Hepatic stellate cell (primary cell): ENCODE results near the gene PANK1.
A peak's percentile ranks its signal among the peaks of the same experiment; 100 is the strongest.
"Not testable (repeated sequence)": the region's sequence is repeated elsewhere in the genome, so short reads cannot be mapped to it uniquely, and the experiment has no call there.

Source experiments
- DNase-seq: peaks from one replicate; pipeline ENCODE4 v3.0.0; 2011; ENCODE audit warnings: low spot score

The PANK1 gene

GRCh38 chr10:89566992-89567391 lies 78.0 kb downstream of the PANK1 start:
- DNase-seq: no peak

DNA sequence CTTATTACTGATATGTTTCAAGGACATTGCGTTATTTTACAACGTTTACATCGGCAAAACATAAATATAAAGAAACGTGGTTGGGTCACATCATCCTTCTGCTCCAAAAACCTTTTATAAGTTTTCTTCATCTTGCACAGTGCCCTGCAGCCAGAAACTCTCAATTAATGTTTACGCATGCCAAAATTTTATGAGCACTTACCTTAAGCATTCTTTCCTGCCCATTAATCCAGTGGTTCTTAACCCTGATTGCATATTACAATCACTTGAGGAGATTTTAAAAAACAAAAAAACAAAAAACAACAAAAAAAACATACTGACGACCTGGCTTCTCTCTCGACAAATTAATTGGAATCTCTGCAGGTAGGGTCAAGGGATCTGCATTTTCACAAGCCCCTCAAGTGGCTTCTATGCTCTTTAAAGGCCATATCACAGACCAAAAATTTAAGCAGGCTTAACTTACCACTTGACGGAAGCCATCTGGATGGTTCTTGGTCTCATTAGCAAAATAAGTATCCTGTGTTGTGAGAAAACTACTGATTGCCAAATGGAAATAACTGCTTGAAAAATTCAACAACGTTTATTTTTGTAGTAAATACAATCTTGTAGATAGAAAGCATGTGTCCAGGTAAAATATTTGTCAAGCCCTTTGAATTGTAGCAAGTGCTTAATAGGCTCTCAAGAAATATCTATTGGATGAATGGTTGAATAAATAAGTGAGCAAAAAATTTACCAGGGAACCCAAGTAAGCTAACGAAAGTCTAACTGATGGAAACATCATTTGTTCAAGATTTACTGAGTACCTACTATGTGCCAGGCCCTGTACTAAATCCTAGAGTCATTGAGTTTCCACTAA lies 78.7 kb downstream of the PANK1 start:
- no peak for DNase-seq

DNA sequence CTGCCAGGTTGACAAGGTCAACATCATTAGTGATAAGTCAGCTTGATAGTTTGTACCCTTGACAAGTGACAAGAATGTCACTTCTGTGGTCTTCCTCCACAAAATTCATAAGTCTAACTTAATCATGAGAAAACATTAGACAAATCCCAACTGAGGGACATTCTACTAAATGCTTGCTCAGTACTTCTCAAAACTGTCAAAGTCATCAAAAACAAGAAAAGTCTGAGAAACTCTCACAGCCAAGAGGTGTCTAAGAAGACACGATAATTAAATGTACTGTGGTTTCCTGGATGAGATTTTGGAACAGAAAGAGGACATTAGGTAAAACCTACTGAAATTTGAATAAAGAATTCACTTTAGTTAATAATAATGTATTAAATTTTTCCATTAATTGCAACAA lies 79.9 kb downstream of the PANK1 start:
- DNase-seq: no peak

- DNase-seq: peak; percentile 21
Measured at GRCh38 chr10:89563861-89564478, 81.1 kb downstream of the PANK1 start.

GRCh38 chr10:89563311-89563710 lies 81.7 kb downstream of the PANK1 start:
- DNase-seq: no peak

DNA sequence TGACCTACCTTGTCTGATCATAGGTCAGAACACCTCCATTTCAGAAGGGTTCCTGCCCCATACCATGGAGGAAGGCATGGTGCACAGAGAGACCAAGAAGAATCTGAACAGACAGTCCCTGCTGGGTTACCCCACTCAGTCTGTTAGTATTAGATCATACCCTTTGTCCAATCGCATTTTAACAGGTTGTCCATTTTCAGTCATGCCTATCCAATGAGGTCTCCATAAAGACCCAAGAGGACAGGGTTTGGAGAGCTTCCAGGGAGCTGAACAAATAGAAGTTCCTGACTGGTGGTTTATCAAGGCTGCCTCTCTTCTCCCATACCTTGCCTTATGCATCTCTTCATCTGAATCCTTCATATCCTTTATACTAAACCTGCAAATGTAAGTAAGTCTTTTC lies 88.4 kb downstream of the PANK1 start:
- no peak for DNase-seq

- DNase-seq: no peak
Measured at GRCh38 chr10:89555688-89556445, 89.2 kb downstream of the PANK1 start.

- no peak for DNase-seq
Measured at GRCh38 chr10:89554433-89554832, 90.6 kb downstream of the PANK1 start.

DNA sequence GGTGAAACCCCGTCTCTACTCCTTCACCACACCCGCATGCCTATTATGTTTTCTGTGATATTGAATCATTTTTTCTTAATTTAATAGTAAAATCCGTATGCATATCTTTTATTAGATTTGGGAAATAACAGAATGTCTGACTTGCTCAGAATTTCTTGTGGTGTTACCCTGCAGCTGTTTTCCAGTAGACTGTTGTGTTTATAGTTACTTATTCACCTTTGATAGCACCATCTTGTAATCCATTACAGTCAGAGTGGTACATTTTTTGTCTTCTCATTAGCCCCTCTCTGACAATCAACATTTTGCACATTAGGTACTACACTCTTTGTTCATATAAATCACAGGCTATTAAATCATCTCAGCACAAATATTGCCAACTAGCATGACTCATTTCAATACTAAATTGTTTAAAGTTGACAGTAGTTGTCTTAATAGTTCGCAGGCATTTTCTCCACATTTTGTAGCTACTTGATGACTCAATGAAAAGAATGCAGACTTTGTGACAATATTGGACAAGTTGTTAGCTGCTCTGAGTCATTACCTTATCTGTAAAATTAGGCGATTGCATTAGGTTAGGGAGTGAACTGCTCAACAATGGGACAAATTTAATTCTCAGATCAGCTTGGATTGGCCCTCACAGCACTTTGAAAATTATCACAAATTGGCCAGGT lies 91.8 kb downstream of the PANK1 start:
- peak; percentile 54 for DNase-seq

GRCh38 chr10:89552213-89552612 lies 92.8 kb downstream of the PANK1 start:
- DNase-seq: no peak

DNA sequence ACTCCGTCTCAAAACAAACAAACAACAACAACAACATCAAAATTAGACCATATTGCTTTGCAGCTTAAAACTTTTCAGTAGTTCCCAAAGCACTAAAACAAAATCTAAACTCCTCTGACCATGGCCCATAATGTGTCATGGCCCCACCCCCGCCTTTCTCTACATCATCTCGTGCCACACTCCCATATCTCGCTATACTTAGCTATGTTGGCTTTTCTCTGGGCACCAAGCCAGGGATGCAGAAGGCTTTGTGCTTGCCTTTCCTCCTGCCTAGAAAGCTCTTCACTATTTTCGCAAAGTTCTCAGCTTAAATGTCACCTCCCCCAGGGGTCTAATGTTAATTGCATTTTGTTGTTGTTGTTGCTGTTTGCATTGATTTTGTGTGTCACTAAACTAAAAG lies 94.5 kb downstream of the PANK1 start:
- peak; percentile 55 for DNase-seq

- DNase-seq: no peak
Measured at GRCh38 chr10:89549510-89549909, 95.5 kb downstream of the PANK1 start.

GRCh38 chr10:89548673-89549072 lies 96.4 kb downstream of the PANK1 start:
- DNase-seq: no peak

DNA sequence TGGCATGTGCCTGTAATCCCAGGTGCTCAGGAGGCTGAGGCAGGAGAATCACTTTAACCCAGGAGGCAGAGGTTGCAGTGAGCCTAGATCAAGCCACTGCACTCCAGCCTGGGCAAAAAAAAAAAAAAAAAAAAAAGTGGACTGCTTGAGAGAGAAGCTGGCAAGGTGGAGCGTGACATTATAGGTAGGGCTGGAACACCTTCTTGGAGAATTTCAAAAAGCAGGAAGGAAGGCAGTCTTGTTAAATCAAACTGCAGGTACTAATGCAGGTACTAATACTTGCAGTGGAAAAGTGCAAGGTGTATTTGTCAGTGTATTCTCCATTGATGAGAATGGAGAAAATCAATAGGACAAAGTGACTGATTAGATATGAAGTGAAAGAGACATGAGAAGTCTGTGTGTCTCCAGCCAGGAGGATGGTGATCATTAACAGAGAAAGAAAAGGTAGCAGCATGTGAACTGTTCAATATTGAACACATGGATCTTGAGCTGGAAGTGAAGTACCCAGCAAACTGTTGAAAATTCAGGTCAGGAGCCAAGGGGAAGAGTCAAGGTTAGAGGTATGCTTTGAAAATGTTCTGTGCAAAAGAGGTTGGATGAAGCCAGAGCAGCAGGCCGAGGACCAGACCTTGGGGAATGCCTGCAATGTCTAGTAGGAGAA lies 97.1 kb downstream of the PANK1 start:
- no peak for DNase-seq

- not testable (repeated sequence) for DNase-seq
Measured at GRCh38 chr10:89546651-89547050, 98.4 kb downstream of the PANK1 start.

GRCh38 chr10:89543841-89544240 lies 101.2 kb downstream of the PANK1 start:
- DNase-seq: no peak

DNA sequence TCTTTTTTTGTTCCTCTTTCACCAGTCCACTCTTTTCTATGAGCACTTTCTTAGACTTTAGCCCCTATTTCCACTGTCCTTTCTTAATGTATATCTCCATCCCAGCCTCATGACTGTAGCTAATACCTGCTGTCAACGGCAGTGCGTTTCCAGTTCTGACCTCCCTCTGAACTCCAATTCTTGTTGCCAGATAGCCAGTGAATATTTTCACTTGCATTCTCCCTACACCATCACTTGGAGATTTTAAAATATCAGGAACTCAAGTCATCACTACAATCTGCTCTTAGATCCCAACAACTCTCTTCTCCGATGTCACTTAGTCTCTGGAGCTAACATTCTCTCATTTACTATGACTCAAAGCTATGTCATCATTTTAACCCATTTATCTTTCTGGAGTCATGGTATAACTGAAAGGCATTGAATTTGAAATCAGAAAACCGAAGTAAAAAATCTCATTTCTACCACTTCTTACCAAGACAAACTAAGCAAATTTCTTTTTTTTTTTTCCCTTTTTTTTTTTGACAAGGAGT lies 104.6 kb downstream of the PANK1 start:
- DNase-seq: peak; percentile 70

- no peak for DNase-seq
Measured at GRCh38 chr10:89537364-89537763, 107.7 kb downstream of the PANK1 start.

DNA sequence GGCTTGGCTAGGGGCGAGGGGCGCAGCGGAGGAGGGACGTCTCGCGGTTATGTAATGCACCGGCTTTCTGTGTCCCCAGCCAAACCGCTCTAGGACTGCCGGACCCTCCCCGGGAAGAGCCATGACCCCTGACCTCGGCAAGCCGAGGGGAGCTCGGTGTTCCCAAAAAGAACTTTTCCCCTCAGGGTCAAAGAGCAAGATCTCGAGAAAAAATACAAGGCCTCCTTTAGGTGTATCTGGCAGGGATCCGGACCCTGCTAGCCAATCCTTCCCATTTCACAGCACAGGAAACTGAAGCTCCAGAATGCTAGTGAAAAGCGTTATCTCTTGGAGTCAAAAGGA lies 109.1 kb downstream of the PANK1 start:
- no peak for DNase-seq

GRCh38 chr10:89535171-89536012 lies 109.7 kb downstream of the PANK1 start, which contains the start of gene SLC16A12:
Gene SLC16A12 (minus strand): TSS chr10:89535594. CDS start chr10:89462578, 73,016 bp downstream.
- peak; percentile 29 for DNase-seq

DNA sequence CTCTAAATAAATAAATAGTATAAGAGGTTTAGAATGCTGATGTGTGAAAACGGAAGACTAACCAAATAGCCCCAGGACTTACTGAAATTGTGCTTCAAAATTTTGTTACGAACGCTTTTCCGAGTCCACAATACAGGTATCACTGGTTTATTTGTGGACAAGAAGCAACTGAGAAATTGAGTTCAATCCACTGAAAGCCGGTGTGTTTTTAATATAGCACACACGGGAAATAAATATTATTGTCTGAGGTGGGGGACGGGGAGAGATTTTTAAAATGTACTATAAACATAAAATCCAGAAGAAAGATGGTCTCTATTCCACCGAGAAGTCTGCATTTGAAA lies 110.2 kb downstream of the PANK1 start:
- DNase-seq: no peak
